Measurements from ENCODE around the gene DTWD2.

DNA sequence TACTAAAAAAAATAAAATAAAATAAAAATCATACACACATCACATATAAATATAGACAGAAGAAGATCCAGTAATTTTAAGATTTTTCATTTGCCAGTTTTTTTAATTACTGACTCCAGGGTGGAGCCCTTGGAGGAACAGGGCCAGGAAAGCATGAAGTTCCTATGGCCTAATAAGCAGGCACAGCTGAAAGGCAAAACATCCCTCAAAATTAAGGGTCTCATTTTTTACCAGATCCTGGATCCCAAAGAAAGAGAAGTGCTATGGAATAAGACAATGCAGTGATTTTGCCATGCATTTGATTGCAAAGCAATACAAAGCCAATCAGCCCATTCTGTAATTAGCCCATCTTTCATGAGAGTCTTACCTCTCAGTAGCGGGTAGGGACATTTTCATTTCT is 11.3 kb upstream of the DTWD2 start:
- TF ChIP-seq EZH2 (IDR thresholded peaks at IDR 0.05; ENCODE audit: borderline replicate concordance, insufficient read depth, low read length, poor library complexity, severe bottlenecking) (no peak), RAD21 (conservative IDR thresholded peaks at IDR 0.05) (no peak), EP300 (conservative IDR thresholded peaks at IDR 0.05; ENCODE audit: poor library complexity, severe bottlenecking) (no peak), POLR2AphosphoS5 (IDR thresholded peaks at IDR 0.05) (no peak), SMC3 (conservative IDR thresholded peaks at IDR 0.05; ENCODE audit: poor library complexity) (no peak), MXI1 (conservative IDR thresholded peaks at IDR 0.05; ENCODE audit: poor library complexity, severe bottlenecking) (no peak), TAF1 (IDR thresholded peaks at IDR 0.05; ENCODE audit: low read depth) (no peak)
- TF ChIP-seq, protein P1, sequence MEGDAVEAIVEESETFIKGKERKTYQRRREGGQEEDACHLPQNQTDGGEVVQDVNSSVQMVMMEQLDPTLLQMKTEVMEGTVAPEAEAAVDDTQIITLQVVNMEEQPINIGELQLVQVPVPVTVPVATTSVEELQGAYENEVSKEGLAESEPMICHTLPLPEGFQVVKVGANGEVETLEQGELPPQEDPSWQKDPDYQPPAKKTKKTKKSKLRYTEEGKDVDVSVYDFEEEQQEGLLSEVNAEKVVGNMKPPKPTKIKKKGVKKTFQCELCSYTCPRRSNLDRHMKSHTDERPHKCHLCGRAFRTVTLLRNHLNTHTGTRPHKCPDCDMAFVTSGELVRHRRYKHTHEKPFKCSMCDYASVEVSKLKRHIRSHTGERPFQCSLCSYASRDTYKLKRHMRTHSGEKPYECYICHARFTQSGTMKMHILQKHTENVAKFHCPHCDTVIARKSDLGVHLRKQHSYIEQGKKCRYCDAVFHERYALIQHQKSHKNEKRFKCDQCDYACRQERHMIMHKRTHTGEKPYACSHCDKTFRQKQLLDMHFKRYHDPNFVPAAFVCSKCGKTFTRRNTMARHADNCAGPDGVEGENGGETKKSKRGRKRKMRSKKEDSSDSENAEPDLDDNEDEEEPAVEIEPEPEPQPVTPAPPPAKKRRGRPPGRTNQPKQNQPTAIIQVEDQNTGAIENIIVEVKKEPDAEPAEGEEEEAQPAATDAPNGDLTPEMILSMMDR (IDR thresholded peaks at IDR 0.05; ENCODE audit: poor library complexity, severe bottlenecking) = no peak
- TF ChIP-seq, protein P2, sequence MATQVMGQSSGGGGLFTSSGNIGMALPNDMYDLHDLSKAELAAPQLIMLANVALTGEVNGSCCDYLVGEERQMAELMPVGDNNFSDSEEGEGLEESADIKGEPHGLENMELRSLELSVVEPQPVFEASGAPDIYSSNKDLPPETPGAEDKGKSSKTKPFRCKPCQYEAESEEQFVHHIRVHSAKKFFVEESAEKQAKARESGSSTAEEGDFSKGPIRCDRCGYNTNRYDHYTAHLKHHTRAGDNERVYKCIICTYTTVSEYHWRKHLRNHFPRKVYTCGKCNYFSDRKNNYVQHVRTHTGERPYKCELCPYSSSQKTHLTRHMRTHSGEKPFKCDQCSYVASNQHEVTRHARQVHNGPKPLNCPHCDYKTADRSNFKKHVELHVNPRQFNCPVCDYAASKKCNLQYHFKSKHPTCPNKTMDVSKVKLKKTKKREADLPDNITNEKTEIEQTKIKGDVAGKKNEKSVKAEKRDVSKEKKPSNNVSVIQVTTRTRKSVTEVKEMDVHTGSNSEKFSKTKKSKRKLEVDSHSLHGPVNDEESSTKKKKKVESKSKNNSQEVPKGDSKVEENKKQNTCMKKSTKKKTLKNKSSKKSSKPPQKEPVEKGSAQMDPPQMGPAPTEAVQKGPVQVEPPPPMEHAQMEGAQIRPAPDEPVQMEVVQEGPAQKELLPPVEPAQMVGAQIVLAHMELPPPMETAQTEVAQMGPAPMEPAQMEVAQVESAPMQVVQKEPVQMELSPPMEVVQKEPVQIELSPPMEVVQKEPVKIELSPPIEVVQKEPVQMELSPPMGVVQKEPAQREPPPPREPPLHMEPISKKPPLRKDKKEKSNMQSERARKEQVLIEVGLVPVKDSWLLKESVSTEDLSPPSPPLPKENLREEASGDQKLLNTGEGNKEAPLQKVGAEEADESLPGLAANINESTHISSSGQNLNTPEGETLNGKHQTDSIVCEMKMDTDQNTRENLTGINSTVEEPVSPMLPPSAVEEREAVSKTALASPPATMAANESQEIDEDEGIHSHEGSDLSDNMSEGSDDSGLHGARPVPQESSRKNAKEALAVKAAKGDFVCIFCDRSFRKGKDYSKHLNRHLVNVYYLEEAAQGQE (IDR thresholded peaks at IDR 0.05; ENCODE audit: borderline replicate concordance) = no peak

Data from neural cell (in vitro differentiated cells).